Breast epithelium (tissue), 3 donors: Measurements from ENCODE around the gene GRID2IP.

Experiments
- POLR2A ChIP-seq: fragments of 450-650 bp; IDR thresholded peaks from one replicate; pipeline ENCODE4 v1.6.1; 2016; ENCODE audit warnings: antibody characterized with exemption, mild to moderate bottlenecking, moderate library complexity
- TF ChIP-seq, protein P1 (sequence below), 3 donors: fragments of 450-650 bp; IDR thresholded peaks; one replicate each; pipeline ENCODE4 v1.5.1; 2016 to 2017; ENCODE audit warnings: antibody characterized with exemption in 3 of 3, mild to moderate bottlenecking in 3 of 3, moderate library complexity in 3 of 3

GRCh38 chr7:6546498-6547251 is 4.6 kb downstream of the GRID2IP start:
- TF ChIP-seq, protein P1, sequence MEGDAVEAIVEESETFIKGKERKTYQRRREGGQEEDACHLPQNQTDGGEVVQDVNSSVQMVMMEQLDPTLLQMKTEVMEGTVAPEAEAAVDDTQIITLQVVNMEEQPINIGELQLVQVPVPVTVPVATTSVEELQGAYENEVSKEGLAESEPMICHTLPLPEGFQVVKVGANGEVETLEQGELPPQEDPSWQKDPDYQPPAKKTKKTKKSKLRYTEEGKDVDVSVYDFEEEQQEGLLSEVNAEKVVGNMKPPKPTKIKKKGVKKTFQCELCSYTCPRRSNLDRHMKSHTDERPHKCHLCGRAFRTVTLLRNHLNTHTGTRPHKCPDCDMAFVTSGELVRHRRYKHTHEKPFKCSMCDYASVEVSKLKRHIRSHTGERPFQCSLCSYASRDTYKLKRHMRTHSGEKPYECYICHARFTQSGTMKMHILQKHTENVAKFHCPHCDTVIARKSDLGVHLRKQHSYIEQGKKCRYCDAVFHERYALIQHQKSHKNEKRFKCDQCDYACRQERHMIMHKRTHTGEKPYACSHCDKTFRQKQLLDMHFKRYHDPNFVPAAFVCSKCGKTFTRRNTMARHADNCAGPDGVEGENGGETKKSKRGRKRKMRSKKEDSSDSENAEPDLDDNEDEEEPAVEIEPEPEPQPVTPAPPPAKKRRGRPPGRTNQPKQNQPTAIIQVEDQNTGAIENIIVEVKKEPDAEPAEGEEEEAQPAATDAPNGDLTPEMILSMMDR (IDR thresholded peaks at IDR 0.05), result no peak
- TF ChIP-seq POLR2A, result no peak
